GM12891 (cell line): Measurements from ENCODE around the gene WFDC1.

Experiments
- PAX5 ChIP-seq: IDR thresholded peaks from 2 replicates; pipeline ENCODE4 v1.6.1; 2011; ENCODE audit warnings: low read length, moderate library complexity, mild to moderate bottlenecking; ENCODE audit not compliant: insufficient read depth, severe bottlenecking
- POLR2A ChIP-seq: IDR thresholded peaks from 2 replicates; pipeline ENCODE4 v1.6.1; 2011; ENCODE audit warnings: low read depth, low read length, control low read depth
- POLR2AphosphoS5 ChIP-seq: IDR thresholded peaks from 2 replicates; pipeline ENCODE4 v1.6.1; 2011; ENCODE audit warnings: low read depth, low read length, control low read depth
- POU2F2 ChIP-seq: IDR thresholded peaks from 2 replicates; pipeline ENCODE4 v1.6.1; 2011; ENCODE audit warnings: low read depth, mild to moderate bottlenecking, control low read depth, low read length, moderate library complexity
- SPI1 ChIP-seq: IDR thresholded peaks from 2 replicates; pipeline ENCODE4 v1.6.1; 2011; ENCODE audit warnings: low read depth, low read length, control low read depth
- TAF1 ChIP-seq: IDR thresholded peaks from 2 replicates; pipeline ENCODE4 v1.6.1; 2011; ENCODE audit warnings: low read depth, low read length, control low read depth

DNA sequence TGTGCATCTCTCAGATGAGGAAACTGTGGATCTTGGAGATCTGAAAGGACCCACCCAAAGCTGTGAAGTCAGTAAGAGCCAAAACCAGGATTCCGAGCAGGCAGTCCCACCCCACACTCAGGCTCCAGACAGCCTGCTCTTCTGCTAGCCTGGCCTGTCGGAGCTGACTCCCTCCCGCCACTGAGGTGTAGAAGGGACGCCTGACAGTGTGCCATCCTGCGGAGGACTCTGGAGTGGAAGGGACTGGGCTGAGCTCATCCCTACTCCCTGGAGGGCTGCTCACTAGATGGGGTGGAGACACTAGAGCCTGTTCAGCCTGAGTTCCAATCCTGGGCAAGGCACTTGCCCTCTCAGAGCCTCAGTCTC, 36.0 kb downstream of the WFDC1 start:
- no peak for TF ChIP-seq POLR2AphosphoS5
- no peak for TF ChIP-seq PAX5
- TF ChIP-seq POLR2A: no peak
- no peak for TF ChIP-seq SPI1
- no peak for TF ChIP-seq TAF1
- no peak for TF ChIP-seq POU2F2
